GM11168 (cell line): ENCODE data around the gene CELF3.

Experiments
- in situ Hi-C: fragments of 300-500 bp; cut with MboI; formaldehyde crosslinking; loops from one replicate; pipeline ENCODE4 v1.12.0; 2022; ENCODE audit warnings: low sequenced_read_pairs; ENCODE audit not compliant: unreplicated experiment

Gene CELF3

GRCh38 chr1:151716771-151717631 lies at the start of gene CELF3:
TSS of gene CELF3 (minus strand) at chr1:151716803. CDS start at chr1:151716020, 783 bp downstream.
- in situ Hi-C loops, result no loop called here

DNA sequence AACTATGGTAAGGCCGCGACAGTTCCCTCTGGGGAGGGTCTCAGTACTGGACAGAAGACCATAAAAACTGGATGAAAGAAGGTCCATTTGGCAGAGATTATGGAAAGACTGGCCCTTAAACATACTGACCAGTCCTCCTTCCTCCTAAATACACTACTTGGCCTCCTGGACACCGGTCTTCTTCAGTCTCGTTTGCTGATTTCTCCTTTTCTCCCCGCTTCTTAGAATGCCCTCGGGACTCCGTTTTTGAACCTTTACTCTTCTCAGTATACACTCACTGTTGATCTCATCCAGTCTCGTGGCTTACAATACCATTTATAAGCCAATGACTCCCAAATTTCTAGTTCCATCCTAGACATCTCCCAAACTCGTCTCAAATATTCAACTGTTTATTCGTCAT lies 47.4 kb upstream of the CELF3 start:
- in situ Hi-C loops, result no loop called here

- in situ Hi-C loops, result no loop called here
Measured at GRCh38 chr1:151762941-151763921, 46.6 kb upstream of the CELF3 start, which contains the start of gene MRPL9. TSS of gene MRPL9 (minus strand) at chr1:151763496. CDS start at chr1:151763479, 17 bp downstream.

DNA sequence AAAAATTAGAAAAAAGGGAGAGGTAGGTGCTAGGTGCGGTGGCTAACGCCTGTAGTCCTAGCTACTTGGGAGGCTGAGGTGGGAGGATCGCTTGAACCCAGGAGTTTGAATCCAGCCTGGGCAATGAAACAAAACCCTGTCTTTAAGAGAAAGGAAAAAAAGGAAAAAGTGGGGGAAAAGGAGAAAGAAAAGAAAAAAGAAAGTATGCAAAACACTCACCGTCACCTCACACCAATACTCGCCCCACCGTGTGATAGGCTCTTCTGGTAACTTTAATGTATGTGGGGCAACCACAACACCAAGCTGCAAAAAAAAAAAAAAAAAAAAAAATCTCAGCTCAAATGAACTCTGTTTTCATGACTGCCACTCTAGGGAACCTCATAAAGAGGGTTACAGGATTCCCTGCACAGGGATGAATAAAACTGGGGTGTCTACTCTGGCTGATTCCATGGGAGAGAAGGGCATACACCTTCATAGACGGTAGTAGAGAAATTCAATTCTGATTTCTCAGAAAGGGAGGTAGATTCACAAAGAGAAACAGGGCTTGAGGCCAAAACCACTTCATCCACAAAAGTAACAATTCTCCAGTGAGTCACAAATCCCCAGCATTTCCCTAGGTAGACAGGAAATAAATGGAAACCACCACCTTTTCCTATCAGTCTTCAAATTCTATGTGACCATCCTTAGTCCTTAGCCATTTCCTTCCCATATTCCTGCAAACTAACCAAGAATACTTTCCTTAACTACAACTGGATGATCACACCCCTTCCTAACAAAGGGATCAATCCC lies 44.2 kb upstream of the CELF3 start:
- in situ Hi-C loops, result no loop called here

- in situ Hi-C loops, result no loop called here
Measured at GRCh38 chr1:151759241-151759640, 42.6 kb upstream of the CELF3 start.

DNA sequence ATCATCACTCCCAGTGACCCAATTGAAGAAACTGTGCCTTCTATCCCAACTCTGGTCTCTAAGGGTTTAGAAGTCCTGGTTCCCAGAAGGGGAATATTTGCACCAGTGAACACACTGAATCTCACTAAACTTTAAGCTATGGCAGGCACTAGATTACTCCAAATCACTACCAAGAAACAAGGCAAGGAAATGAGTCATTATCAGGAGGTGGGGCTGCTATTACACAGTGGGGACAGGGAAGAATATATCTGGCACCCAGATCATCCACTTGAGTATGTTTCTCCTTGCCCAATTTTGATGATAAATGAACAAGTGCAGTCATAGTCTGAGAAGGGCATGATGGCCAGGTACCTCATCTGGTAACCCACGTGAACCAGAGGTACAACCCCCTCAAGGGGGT lies 39.7 kb upstream of the CELF3 start:
- in situ Hi-C loops, result no loop called here

DNA sequence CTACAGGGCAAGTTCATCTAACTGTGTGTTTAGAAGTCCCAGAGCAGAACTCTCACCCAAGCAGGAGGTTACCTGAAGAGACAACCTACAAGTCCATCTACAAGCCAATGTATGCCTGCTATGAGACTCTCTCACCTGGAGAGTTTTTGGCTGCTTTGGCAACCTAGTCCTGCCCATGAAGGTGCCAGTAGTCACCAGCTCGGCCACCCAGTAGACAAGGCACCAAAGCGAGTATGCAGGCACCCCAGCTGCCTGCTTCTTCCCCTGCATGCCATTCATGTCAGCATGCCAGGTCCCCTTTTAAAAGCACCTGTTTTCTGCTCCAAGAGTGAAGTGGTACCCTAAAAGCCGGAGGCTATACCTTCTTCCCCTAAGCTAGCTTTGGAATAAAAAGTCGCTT lies 24.9 kb upstream of the CELF3 start:
- in situ Hi-C loops, result no loop called here

DNA sequence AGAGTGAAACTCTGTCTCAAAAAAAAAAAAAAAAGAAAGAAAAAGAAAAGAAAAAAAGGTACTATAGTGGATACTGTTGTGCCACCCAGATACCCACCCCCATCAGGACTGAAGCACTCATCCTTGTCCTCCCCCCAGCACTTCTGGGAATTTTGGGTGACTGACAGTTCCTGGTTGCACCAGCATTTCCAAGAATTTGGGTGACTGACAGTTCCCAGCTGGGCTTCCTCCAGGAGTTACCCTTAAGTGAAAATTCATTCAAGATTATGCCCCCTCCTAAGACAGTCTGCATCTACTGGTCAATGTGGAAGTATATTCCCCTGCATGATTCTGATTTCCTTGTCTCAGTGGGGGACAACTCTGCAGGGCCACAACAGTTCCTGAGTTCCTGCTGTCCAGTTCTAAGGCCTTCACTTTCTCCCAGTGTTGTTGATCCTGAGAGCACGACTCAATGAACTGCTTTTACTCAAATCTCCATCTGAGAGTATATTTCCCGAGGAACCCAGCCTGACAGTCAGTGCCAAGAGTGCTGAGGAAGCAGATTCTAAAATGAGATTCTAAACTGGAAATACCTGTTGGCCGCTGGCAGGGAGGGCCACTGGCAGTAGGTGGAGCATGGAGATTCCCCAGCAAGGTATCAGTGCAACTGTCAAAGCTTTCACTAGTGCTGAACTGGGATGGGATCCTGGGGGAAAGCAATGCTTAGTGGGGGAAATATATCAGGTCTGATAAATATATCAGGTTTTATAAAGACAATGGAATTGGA lies 23.2 kb upstream of the CELF3 start:
- in situ Hi-C loops, result loop anchor here (10.0 kb wide), 1 partner anchor 145 kb away; no protein-coding TSS in a partner anchor

DNA sequence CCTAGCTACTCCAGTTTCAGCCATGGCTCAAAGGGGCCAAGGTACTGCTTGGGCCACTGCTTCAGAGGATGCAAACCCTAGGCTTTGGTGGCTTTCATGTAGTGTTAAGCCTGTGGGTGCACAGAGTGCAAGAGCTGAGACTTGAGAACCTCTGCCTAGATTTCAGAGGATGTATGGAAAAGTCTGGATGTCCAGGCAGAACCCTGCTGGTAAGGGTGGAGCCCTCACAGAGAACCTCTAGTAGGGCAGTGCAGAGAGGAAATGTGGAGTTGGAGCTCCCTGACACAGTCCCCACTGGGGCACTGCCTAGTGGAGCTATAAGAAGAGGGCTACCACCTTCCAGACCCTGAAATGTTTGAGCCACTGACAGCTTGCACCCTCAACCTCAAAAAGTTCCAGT lies 20.9 kb upstream of the CELF3 start:
- in situ Hi-C loops, result loop anchor here (10.0 kb wide), 1 partner anchor 143 kb away; no protein-coding TSS in a partner anchor

GRCh38 chr1:151737026-151737425 lies 20.4 kb upstream of the CELF3 start:
- in situ Hi-C loops, result loop anchor here (10.0 kb wide), 1 partner anchor 142 kb away; no protein-coding TSS in a partner anchor

GRCh38 chr1:151733995-151734394 lies 17.4 kb upstream of the CELF3 start:
- in situ Hi-C loops, result loop anchor here (10.0 kb wide), 1 partner anchor 139 kb away; no protein-coding TSS in a partner anchor

GRCh38 chr1:151733126-151733525 lies 16.5 kb upstream of the CELF3 start:
- in situ Hi-C loops, result loop anchor here (10.0 kb wide), 1 partner anchor 138 kb away; no protein-coding TSS in a partner anchor

DNA sequence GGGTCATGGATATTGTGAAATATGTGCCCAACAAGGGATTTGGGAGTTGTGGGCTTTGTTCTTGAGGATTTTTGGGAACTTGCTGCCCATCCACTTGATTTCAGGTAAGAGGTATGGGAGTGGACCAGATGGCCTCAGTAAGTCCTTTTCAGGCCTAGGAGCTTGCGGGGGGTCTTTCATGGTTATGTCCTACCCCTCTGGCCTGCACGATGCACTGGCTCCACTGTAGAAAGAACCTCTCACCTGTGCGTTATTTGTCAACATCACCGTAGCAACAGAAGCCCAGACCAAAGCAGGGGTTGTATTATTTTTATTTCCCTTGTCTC lies 13.3 kb upstream of the CELF3 start:
- in situ Hi-C loops, result loop anchor here (10.0 kb wide), 1 partner anchor 135 kb away; no protein-coding TSS in a partner anchor

DNA sequence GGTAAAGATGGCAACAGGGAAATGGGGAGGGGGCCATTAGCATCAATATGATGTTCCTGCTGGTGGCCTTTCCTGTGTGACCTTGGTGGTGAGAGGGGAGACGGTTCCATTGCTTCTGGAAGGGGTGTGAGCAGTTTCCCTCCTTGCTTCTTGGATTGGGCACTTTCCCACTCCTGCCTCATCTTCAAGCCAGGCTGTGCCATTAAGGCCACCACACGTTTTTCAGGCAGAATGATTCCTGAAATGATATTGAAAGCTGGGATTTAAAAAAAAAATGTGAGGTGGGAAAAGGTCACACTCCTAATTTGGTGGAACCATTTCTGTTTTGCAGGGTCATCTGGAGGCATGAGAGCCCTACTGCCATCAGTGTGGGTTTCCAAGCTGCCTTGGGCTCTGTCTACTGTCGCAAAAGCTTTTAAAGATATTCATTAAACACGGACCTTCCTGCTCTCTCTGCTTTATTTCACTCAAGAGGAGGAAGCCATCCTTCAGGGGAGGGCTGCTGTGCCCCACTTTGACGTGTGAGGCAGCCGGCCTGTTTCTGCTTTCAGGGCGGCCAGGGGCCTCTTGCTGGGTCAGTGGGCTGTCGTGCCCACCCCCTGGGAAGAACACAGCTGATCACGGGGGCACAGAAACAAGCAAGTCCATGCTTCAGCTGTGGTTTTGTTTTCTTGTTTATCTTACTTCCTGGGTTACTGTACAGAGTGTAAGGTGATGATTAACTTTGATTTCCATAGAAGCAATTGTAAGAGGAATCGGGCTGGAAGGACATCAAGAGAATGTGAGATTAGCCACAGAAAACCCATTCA lies 12.8 kb upstream of the CELF3 start:
- in situ Hi-C loops, result no loop called here

GRCh38 chr1:151728151-151729054 lies 11.8 kb upstream of the CELF3 start:
- in situ Hi-C loops, result no loop called here

DNA sequence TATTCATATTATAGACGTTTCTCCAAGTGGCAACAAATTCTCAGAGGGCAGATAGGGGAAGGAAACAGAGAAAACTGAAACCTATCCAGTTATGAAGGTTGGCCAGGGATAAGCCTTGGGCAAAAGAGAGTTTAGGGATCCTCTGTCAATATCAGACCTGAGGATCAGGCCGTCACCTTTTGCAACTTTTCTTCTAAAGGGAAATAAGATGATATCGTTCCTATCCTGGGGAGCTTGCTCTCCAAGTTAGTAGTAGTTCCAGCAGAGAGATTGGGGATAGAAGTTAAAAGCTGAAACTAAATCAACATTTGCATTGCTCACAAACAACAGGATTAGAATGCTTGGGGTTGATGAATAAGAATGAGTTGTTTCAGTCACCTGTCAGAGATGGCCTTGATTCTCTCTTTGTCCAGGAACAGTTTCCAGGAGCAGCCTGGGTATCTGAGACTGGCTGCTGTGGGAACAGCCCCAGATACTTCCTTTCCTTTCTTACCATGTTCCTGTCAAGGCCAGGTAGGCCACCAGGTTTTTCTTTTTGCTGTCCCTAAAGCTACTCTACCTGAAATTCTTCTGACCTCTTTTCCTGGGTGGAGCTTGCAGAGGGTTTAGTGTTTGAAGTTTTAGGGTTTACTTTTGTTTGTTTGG lies 7.2 kb upstream of the CELF3 start:
- in situ Hi-C loops, result no loop called here
